Body of pancreas (tissue), 4 donors: ENCODE results near the gene AGPAT3. TPM values are rescaled to one million over a fixed set of nuclear protein-coding genes. Genes with fewer than 3 reads are reported as not detected.

Experiments used
- ATAC-seq: fragments of 150-250 bp; one replicate; pipeline ENCODE4 v1.9.1; 2016
- DNase-seq, 4 donors: peaks; one replicate each; pipeline ENCODE4 v3.0.0-alpha.2; 2019
- H3K27ac ChIP-seq, 4 donors: fragments of 200-600 bp; sonication (generic); 1 replicate in 3 of 4; 2 replicates in 1 of 4; pipeline versions ENCODE4 v1.5.1 to v1.6.1; 2016 to 2019; ENCODE audit warnings: mild to moderate bottlenecking in 1 of 4, mixed read lengths in 1 of 4, moderate library complexity in 1 of 4
- H3K27me3 ChIP-seq, 2 donors: fragments of 200-600 bp; sonication (generic); one replicate each; pipeline ENCODE4 v1.6.0; 2016; ENCODE audit warnings: mild to moderate bottlenecking in 1 of 2
- H3K36me3 ChIP-seq, 2 donors: fragments of 200-600 bp; sonication (generic); replicated peaks in 1 of 2; 2 replicates each; pipeline ENCODE4 v1.5.1; 2016; ENCODE audit warnings: low read depth in 2 of 2; ENCODE audit not compliant: insufficient read depth in 1 of 2
- H3K4me1 ChIP-seq: fragments of 200-600 bp; sonication (generic); one replicate; pipeline ENCODE4 v1.6.0; 2016
- H3K4me3 ChIP-seq, 2 donors: fragments of 200-600 bp; sonication (generic); 1 replicate in 1 of 2; 2 replicates in 1 of 2; pipeline ENCODE4 v1.5.1; 2016 to 2019
- H3K9me3 ChIP-seq, 3 donors: fragments of 200-600 bp; sonication (generic); 1 replicate in 2 of 3; 2 replicates in 1 of 3; pipeline ENCODE4 v1.5.1; 2016
- CTCF ChIP-seq, 7 experiments: fragments of 450-650 bp in 4 of 7; fragments of 200-600 bp in 3 of 7; sonication (generic) in 3 of 7; IDR thresholded peaks; one replicate each; pipeline ENCODE4 v1.5.1; 2016 to 2019; ENCODE audit warnings: antibody characterized with exemption in 7 of 7
- POLR2A ChIP-seq, 3 donors: fragments of 450-650 bp; IDR thresholded peaks; one replicate each; pipeline ENCODE4 v1.6.1; 2016; ENCODE audit warnings: antibody characterized with exemption in 3 of 3, mild to moderate bottlenecking in 2 of 3
- WGBS, 2 donors: methylation state at CpG; one replicate each; pipeline ENCODE4 v1.1.5; 2017; 5-methylcytosine and 5-hydroxymethylcytosine counted together
- intact Hi-C: fragments of 100-400 bp; cut with DNase I; formaldehyde crosslinking; loops from one replicate; pipeline ENCODE4 v1.15.1; 2023
- total RNA-seq, 2 donors: library from RNA; depleted of rRNA; stranded (reverse); fragments of >200 nt; gene quantifications; one replicate each; pipeline ENCODE4 v1.1.0, GENCODE V29; 2016

AGPAT3 gene
- total RNA-seq, 2 donors from 2014 or later = 21.8 to 39.2 TPM

DNA sequence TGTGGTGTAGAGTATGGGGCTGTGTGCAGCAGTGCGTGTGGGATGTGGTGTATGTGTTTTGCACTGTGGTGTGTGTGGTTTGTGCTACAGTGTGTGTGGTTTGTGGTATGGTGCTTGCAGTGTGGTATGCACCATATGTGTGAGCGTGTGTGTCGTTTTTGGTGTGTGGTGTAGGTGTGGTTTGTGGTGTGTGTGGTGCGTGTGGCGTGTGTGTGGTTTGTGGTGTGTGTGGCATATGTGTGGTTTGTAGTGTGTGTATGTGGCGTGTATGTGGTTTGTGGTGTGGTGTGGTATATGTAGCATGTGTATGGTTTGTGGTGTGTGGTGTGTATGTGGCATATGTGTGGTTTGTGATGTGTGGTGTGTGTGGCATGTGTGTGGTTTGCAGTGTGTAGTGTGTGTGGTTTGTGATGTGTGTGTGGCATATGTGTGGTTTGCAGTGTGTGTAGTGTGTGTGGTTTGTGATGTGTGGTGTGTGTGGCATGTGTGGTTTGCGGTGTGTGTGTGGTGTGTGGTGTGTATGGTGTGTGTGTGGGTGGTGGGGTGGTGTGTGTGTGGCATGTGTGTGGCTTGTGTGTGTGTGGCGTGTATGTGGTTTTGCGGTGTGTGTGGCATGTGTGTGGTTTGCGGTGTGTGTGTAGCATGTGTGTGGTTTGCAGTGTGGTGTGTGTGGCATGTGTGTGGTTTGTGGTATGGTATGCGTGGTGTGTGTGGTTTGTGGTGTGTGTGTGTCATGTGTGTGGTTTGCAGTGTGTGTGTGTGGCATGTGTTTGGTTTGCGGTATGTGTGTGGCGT, 93.5 kb downstream of the AGPAT3 start:
- DNase-seq = no peak
- Histone ChIP-seq H3K4me3 (no peak overlapping the region), H3K27me3 (no peaks in the 10 kb centered on the region), H3K27ac (no peak overlapping the region), H3K9me3 (no peaks in the 10 kb centered on the region), H3K36me3 (no peaks in the 10 kb centered on the region), H3K4me1 (peaks cover 8% of the 10 kb centered on the region)
- TF ChIP-seq CTCF (IDR thresholded peaks at IDR 0.05) = no peak
- no peak for TF ChIP-seq POLR2A (IDR thresholded peaks at IDR 0.05)
- WGBS, 2 donors = 89 to 90% methylated on average over 13 of the region's 13 CpGs
- no peak for ATAC-seq
- intact Hi-C loops = no loop called here

GRCh38 chr21:43959231-43960116, 94.5 kb downstream of the AGPAT3 start:
- no peak for DNase-seq
- WGBS, 2 donors = 90 to 93% methylated on average over 28 to 39 of the region's 39 CpGs
- no peak overlapping the region for H3K4me3 ChIP-seq
- H3K27me3 ChIP-seq = no peaks in the 10 kb centered on the region
- H3K9me3 ChIP-seq = no peaks in the 10 kb centered on the region
- no peak overlapping the region for H3K27ac ChIP-seq
- TF ChIP-seq CTCF (IDR thresholded peaks at IDR 0.05) (no peak), POLR2A (IDR thresholded peaks at IDR 0.05) (no peak)
- H3K36me3 ChIP-seq = no peaks in the 10 kb centered on the region
- ATAC-seq = peak; percentile 10
- intact Hi-C loops = no loop called here
- peaks cover 8% of the 10 kb centered on the region for H3K4me1 ChIP-seq

DNA sequence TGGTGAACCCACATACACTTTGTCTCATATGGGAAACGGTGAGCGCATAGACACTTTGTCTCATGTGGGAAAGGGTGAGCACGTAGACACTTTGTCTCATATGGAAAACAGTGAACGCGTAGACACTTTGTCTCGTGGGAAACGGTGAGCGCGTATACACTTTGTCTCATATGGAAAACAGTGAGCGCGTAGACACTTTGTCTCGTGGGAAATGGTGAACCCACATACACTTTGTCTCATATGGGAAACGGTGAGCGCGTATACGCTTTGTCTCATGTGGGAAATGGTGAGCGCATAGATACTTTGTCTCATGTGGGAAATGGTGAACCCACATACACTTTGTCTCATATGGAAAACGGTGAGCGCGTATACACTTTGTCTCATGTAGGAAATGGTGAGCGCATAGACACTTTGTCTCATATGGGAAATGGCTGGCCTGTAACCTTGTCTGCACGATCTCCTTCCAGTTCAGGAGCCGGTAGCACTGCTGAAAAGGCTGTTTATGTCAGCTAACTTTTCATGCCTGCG, 96.4 kb downstream of the AGPAT3 start:
- peaks cover 2% of the 10 kb centered on the region for H3K4me1 ChIP-seq
- DNase-seq (no peak), ATAC-seq (no peak)
- H3K4me3 ChIP-seq = no peak overlapping the region
- no peaks in the 10 kb centered on the region for H3K27me3 ChIP-seq
- TF ChIP-seq POLR2A (IDR thresholded peaks at IDR 0.05) = no peak
- no peak for TF ChIP-seq CTCF (IDR thresholded peaks at IDR 0.05)
- no peak overlapping the region for H3K27ac ChIP-seq
- 85 to 89% methylated on average over 24 of the region's 24 CpGs for whole genome bisulfite sequencing, 2 donors
- H3K9me3 ChIP-seq = no peaks in the 10 kb centered on the region
- no peaks in the 10 kb centered on the region for H3K36me3 ChIP-seq
- intact Hi-C loops = no loop called here

DNA sequence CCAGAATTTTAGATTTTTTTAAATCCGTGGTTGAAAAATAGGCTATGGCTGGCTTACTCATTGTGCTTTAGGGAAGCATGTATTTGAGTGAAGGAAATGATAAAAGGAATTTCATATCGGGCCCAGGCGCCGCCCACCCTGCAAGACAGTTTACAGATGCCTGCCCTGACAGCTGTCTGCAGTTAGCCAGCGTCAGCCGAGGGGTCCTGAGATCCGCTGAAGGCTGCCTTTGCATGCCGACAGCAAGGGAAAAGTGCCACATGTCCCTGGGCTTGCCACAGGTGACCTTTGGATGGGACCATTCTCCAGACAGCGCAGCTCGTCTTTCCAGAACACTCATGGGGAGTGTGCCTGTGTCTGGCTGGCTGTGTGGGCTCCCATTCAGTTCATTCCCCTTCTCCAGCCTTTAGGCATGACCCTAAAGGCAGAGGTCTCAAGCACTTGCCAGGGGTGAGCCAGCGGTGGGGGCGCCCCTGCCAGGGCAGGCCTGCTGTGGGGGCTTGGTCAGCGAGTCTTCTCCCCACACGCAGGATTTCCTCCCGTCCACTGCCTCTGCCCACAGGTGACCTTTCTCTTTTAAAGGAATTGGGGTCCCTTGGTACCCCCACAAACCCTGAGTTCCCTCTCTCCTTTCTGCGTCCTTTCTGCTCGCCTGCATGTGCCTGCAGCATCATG, 101.0 kb downstream of the AGPAT3 start:
- no peaks in the 10 kb centered on the region for H3K9me3 ChIP-seq
- peaks cover 0 to 2% of the 10 kb centered on the region in 2 donors for H3K36me3 ChIP-seq
- H3K4me1 ChIP-seq = no peaks in the 10 kb centered on the region
- no peak overlapping the region for H3K27ac ChIP-seq
- H3K27me3 ChIP-seq = no peaks in the 10 kb centered on the region
- WGBS, 2 donors = 79 to 83% methylated on average over 15 to 17 of the region's 17 CpGs
- intact Hi-C loops = no loop called here
- no peak overlapping the region for H3K4me3 ChIP-seq
- TF ChIP-seq POLR2A (IDR thresholded peaks at IDR 0.05) (no peak), CTCF (IDR thresholded peaks at IDR 0.05) (no peak)
- DNase-seq (no peak), ATAC-seq (no peak)
